Measurements from ENCODE around the gene PLEKHJ1. TPM values are rescaled to one million over a fixed set of nuclear protein-coding genes. Genes with fewer than 3 reads are reported as not detected.

Gene PLEKHJ1
- total RNA-seq, 4 donors from 2014 or later = 36.1 to 78.0 (median 62.9) TPM

- Histone ChIP-seq H3K27me3 (peaks cover 44% of the 10 kb centered on the region), H3K4me3 (no peak overlapping the region), H3K36me3 (peaks cover 59% of the 10 kb centered on the region), H3K27ac (no peak overlapping the region), H3K4me1 (peaks cover 41% of the 10 kb centered on the region), H3K9me3 (no peaks in the 10 kb centered on the region)
- 86% methylated on average over 12 of the region's 21 CpGs for WGBS
- DNase-seq (ENCODE audit: low spot score in 2 of 2) = no peak
- TF ChIP-seq POLR2AphosphoS5 (IDR thresholded peaks at IDR 0.05) (no peak), EP300 (IDR thresholded peaks at IDR 0.05) (no peak), POLR2A (IDR thresholded peaks at IDR 0.05) (no peak), CTCF (IDR thresholded peaks at IDR 0.05) (no peak)
Measured at GRCh38 chr19:2248136-2249009, 12.2 kb upstream of the PLEKHJ1 start.

- DNase-seq (ENCODE audit: low spot score in 2 of 2) = no peak
- peaks cover 36% of the 10 kb centered on the region for H3K27me3 ChIP-seq
- peaks cover 63% of the 10 kb centered on the region for H3K36me3 ChIP-seq
- no peak overlapping the region for H3K4me3 ChIP-seq
- no peaks in the 10 kb centered on the region for H3K9me3 ChIP-seq
- no peak overlapping the region for H3K27ac ChIP-seq
- WGBS = 85% methylated on average over 21 of the region's 28 CpGs
- peaks cover 40% of the 10 kb centered on the region for H3K4me1 ChIP-seq
- TF ChIP-seq CTCF (IDR thresholded peaks at IDR 0.05) (no peak), EP300 (IDR thresholded peaks at IDR 0.05) (no peak), POLR2A (IDR thresholded peaks at IDR 0.05) (no peak), POLR2AphosphoS5 (IDR thresholded peaks at IDR 0.05) (no peak)
Measured at GRCh38 chr19:2247433-2248101, 11.4 kb upstream of the PLEKHJ1 start.

GRCh38 chr19:2246801-2247361, 10.8 kb upstream of the PLEKHJ1 start:
- no peak overlapping the region for H3K4me3 ChIP-seq
- no peaks in the 10 kb centered on the region for H3K9me3 ChIP-seq
- TF ChIP-seq POLR2A (IDR thresholded peaks at IDR 0.05) = no peak
- no peak for TF ChIP-seq CTCF (IDR thresholded peaks at IDR 0.05)
- TF ChIP-seq EP300 (IDR thresholded peaks at IDR 0.05) = no peak
- H3K27me3 ChIP-seq = peaks cover 29% of the 10 kb centered on the region
- no peak overlapping the region for H3K27ac ChIP-seq
- peaks cover 63% of the 10 kb centered on the region for H3K36me3 ChIP-seq
- peaks cover 40% of the 10 kb centered on the region for H3K4me1 ChIP-seq
- DNase-seq (ENCODE audit: low spot score in 2 of 2) = no peak
- WGBS = 60% methylated on average over 2 of the region's 26 CpGs

- whole genome bisulfite sequencing = 88% methylated on average over 5 of the region's 25 CpGs
- Histone ChIP-seq H3K36me3 (peaks cover 63% of the 10 kb centered on the region), H3K27ac (no peak overlapping the region), H3K27me3 (peaks cover 21% of the 10 kb centered on the region), H3K4me3 (no peak overlapping the region), H3K9me3 (no peaks in the 10 kb centered on the region), H3K4me1 (peaks cover 40% of the 10 kb centered on the region)
- no peak for DNase-seq (ENCODE audit: low spot score in 2 of 2)
- no peak for TF ChIP-seq POLR2AphosphoS5 (IDR thresholded peaks at IDR 0.05)
- TF ChIP-seq EP300 (IDR thresholded peaks at IDR 0.05) = no peak
- no peak for TF ChIP-seq CTCF (IDR thresholded peaks at IDR 0.05)
- TF ChIP-seq POLR2A (IDR thresholded peaks at IDR 0.05) = no peak
Measured at GRCh38 chr19:2246014-2246620, 10.0 kb upstream of the PLEKHJ1 start.

Data from suprapubic skin (tissue), 4 donors.